Osteoblast (primary cell): ENCODE data around the gene LSM7. TPM values are rescaled to one million over a fixed set of nuclear protein-coding genes. Genes with fewer than 3 reads are reported as not detected.
A peak's percentile ranks its signal among the peaks of the same experiment; 100 is the strongest.

Experiments
- DNase-seq: peaks from one replicate; pipeline ENCODE4 v3.0.0; 2011; ENCODE audit warnings: low spot score, mixed read lengths; ENCODE audit not compliant: insufficient read length; ENCODE audit errors: missing footprints
- H2AFZ ChIP-seq: 2 replicates; pipeline ENCODE4 v1.6.0; 2011; ENCODE audit warnings: mild to moderate bottlenecking, low read length
- H3K27ac ChIP-seq: 2 replicates; pipeline ENCODE4 v1.5.1; 2011; ENCODE audit warnings: mild to moderate bottlenecking, low read depth, low read length, moderate library complexity
- H3K27me3 ChIP-seq: 2 replicates; pipeline ENCODE4 v1.6.0; 2012; ENCODE audit warnings: mild to moderate bottlenecking, control low read depth, inconsistent platforms, low read length, moderate library complexity; ENCODE audit not compliant: insufficient read depth
- H3K36me3 ChIP-seq: 2 replicates; pipeline ENCODE4 v1.5.1; 2011; ENCODE audit warnings: mild to moderate bottlenecking, low read length, control low read depth, moderate library complexity; ENCODE audit not compliant: insufficient read depth
- H3K4me1 ChIP-seq: 2 replicates; pipeline ENCODE4 v1.5.1; 2011; ENCODE audit warnings: mild to moderate bottlenecking, low read length, control low read depth, moderate library complexity; ENCODE audit not compliant: insufficient read depth
- H3K4me2 ChIP-seq: 2 replicates; pipeline ENCODE4 v1.6.0; 2011; ENCODE audit warnings: mild to moderate bottlenecking, low read length; ENCODE audit not compliant: insufficient read depth
- H3K4me3 ChIP-seq: fragments of 200-600 bp; sonication (generic); 3 replicates; pipeline ENCODE4 v1.5.1; 2012; ENCODE audit warnings: mild to moderate bottlenecking, low read length, inconsistent platforms; ENCODE audit not compliant: insufficient read depth
- H3K79me2 ChIP-seq: 2 replicates; pipeline ENCODE4 v1.6.0; 2012; ENCODE audit warnings: mild to moderate bottlenecking, low read length, control low read depth, inconsistent platforms; ENCODE audit not compliant: insufficient read depth
- H3K9me3 ChIP-seq: 2 replicates; pipeline ENCODE4 v1.5.1; 2011; ENCODE audit warnings: low read depth, low read length, control low read depth
- H4K20me1 ChIP-seq: 2 replicates; pipeline ENCODE4 v1.6.0; 2012; ENCODE audit warnings: mild to moderate bottlenecking, low read length, control low read depth; ENCODE audit not compliant: insufficient read depth
- CTCF ChIP-seq: IDR thresholded peaks from 2 replicates; pipeline ENCODE4 v1.5.1; 2011; ENCODE audit warnings: mild to moderate bottlenecking, low read depth, low read length, moderate library complexity; ENCODE audit errors: extremely low read depth
- total RNA-seq: library from RNA; depleted of rRNA; stranded (reverse); fragments of >200 nt; gene quantifications from 2 replicates; pipeline ENCODE4 v1.2.3, GENCODE V29; 2012

Gene LSM7
- total RNA-seq, 1 donor: 57.9 TPM

- Histone ChIP-seq H3K79me2 (no peaks in the 10 kb centered on the region), H3K9me3 (no peaks in the 10 kb centered on the region), H3K4me1 (peaks cover 9% of the 10 kb centered on the region), H4K20me1 (peaks cover 6% of the 10 kb centered on the region), H3K4me2 (no peak overlapping the region), H3K27me3 (peaks cover 33% of the 10 kb centered on the region), H3K4me3 (no peak overlapping the region), H3K27ac (no peak overlapping the region), H2AFZ (no peak overlapping the region), H3K36me3 (no peaks in the 10 kb centered on the region)
- no peak for TF ChIP-seq CTCF
- no peak for DNase-seq
Measured at GRCh38 chr19:2311093-2311492, 17.3 kb downstream of the LSM7 start.

- H2AFZ ChIP-seq: no peak overlapping the region
- TF ChIP-seq CTCF: no peak
- H3K4me2 ChIP-seq: no peak overlapping the region
- H4K20me1 ChIP-seq: peaks cover 12% of the 10 kb centered on the region
- peaks cover 34% of the 10 kb centered on the region for H3K27me3 ChIP-seq
- peak; percentile 92 for DNase-seq
- H3K4me3 ChIP-seq: no peak overlapping the region
- peaks cover 8% of the 10 kb centered on the region for H3K4me1 ChIP-seq
- no peaks in the 10 kb centered on the region for H3K9me3 ChIP-seq
- no peaks in the 10 kb centered on the region for H3K36me3 ChIP-seq
- H3K27ac ChIP-seq: no peak overlapping the region
- no peaks in the 10 kb centered on the region for H3K79me2 ChIP-seq
Measured at GRCh38 chr19:2309734-2310362, 18.5 kb downstream of the LSM7 start.

- Histone ChIP-seq H3K27ac (no peak within 1 kb of the TSS), H3K27me3 (peaks cover 39% of the 10 kb centered on the region), H3K4me2 (no peak within 1 kb of the TSS), H3K4me1 (peaks cover 8% of the 10 kb centered on the region), H3K36me3 (no peaks in the 10 kb centered on the region), H3K4me3 (peak within 1 kb of the TSS; percentile 42), H3K79me2 (no peaks in the 10 kb centered on the region), H3K9me3 (no peaks in the 10 kb centered on the region), H4K20me1 (peaks cover 17% of the 10 kb centered on the region), H2AFZ (no peak within 1 kb of the TSS)
- no peak for TF ChIP-seq CTCF
- DNase-seq: peak; percentile 75
Measured at GRCh38 chr19:2308114-2308556, 20.3 kb downstream of the LSM7 start, which contains the start of gene LINGO3. Gene LINGO3, minus strand, starts transcription at chr19:2308154. Its CDS starts 16,378 bp downstream, at chr19:2291776.

GRCh38 chr19:2307518-2308012 lies 20.8 kb downstream of the LSM7 start:
- Histone ChIP-seq H3K36me3 (no peaks in the 10 kb centered on the region), H3K79me2 (no peaks in the 10 kb centered on the region), H3K27ac (no peak overlapping the region), H3K9me3 (no peaks in the 10 kb centered on the region), H3K27me3 (peaks cover 44% of the 10 kb centered on the region), H4K20me1 (peaks cover 17% of the 10 kb centered on the region), H3K4me3 (no peak overlapping the region), H3K4me1 (peaks cover 8% of the 10 kb centered on the region), H2AFZ (no peak overlapping the region), H3K4me2 (no peak overlapping the region)
- no peak for TF ChIP-seq CTCF
- no peak for DNase-seq
